ENCODE results near the gene SRRT.
"Not testable (repeated sequence)": the region's sequence is repeated elsewhere in the genome, so short reads cannot be mapped to it uniquely, and the experiment has no call there.

Gene SRRT

DNA sequence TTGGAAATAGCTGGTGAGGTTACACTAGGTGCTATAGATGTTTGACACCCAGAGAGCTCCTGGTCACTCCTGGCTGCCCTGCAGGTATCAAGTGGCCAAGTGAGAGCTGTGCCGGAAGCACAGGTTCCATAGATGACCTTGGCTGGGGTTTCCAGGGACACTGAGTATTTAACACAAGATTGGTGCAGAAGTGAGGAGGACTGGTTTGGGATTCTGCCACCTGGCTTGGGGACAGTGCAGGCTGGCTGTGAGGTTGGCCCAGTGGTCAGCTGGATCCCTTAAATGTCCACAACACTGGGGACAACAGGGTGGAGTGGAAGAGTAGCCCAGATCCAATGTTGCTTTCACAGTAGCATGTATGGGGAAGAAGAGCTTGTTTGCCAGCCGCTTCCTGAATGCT is 26.1 kb downstream of the SRRT start:
- no peaks in the 10 kb centered on the region for H3K36me3 ChIP-seq (ENCODE audit: insufficient read depth, low read length)
- no peaks in the 10 kb centered on the region for H3K4me1 ChIP-seq (ENCODE audit: control insufficient read depth, insufficient read depth, low read length)
- no peak overlapping the region for H3K4me2 ChIP-seq (ENCODE audit: low read length)
- H3K9me3 ChIP-seq (replicated peaks; ENCODE audit: low read length): no peaks in the 10 kb centered on the region
- H3K4me3 ChIP-seq (ENCODE audit: low read length): no peak overlapping the region
- no peak overlapping the region for H3K9ac ChIP-seq (ENCODE audit: low read depth, low read length)
- H3K27me3 ChIP-seq (ENCODE audit: control insufficient read depth, insufficient read depth, low read length): peaks cover 32% of the 10 kb centered on the region

DNA sequence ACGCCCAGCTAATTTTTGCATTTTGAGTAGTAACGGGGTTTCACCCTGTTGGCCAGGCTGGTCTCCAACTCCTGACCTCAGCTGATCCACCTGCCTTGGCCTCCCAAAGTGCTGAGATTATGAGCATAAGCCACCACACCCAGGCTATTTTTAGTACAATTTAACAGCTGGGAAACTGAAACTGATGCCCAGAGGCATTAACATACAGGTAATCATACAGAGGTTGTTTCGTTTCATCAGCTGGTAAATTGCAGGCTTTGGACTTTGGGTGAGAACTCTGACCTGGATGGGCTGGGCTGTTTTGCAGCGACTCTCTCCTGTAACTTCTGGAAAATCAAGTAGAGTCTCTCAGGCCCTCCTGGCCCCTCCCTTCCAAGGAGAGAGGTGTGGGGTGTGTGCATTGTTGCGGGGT is 27.0 kb downstream of the SRRT start:
- H3K36me3 ChIP-seq (ENCODE audit: insufficient read depth, low read length): no peaks in the 10 kb centered on the region
- H3K27me3 ChIP-seq (ENCODE audit: control insufficient read depth, insufficient read depth, low read length): peaks cover 24% of the 10 kb centered on the region
- no peaks in the 10 kb centered on the region for H3K4me1 ChIP-seq (ENCODE audit: control insufficient read depth, insufficient read depth, low read length)
- H3K4me3 ChIP-seq (ENCODE audit: low read length): no peak overlapping the region
- no peaks in the 10 kb centered on the region for H3K9me3 ChIP-seq (replicated peaks; ENCODE audit: low read length)
- H3K9ac ChIP-seq (ENCODE audit: low read depth, low read length): no peak overlapping the region
- no peak overlapping the region for H3K4me2 ChIP-seq (ENCODE audit: low read length)

DNA sequence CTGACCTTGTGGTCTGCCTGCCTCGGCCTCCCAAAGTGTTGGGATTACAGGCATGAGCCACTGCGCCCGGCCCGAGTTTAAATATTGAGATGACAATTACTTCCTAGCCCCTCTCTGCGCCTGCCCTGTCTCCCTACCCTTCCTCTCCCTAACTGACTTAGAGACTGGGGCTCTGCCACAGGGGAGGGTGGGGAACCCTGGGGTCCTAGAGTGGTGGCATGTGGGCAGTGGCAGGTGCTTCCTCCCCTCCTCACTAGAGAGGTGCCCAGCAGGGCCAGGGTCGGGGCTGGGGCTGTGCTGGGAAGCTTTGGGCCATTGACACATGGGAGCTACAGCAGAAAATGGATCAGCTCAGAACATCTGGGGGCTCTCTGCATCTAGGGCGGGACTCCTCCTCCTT is 27.7 kb downstream of the SRRT start:
- no peaks in the 10 kb centered on the region for H3K4me1 ChIP-seq (ENCODE audit: control insufficient read depth, insufficient read depth, low read length)
- H3K27me3 ChIP-seq (ENCODE audit: control insufficient read depth, insufficient read depth, low read length): peaks cover 17% of the 10 kb centered on the region
- no peaks in the 10 kb centered on the region for H3K9me3 ChIP-seq (replicated peaks; ENCODE audit: low read length)
- H3K4me2 ChIP-seq (ENCODE audit: low read length): no peak overlapping the region
- no peak overlapping the region for H3K4me3 ChIP-seq (ENCODE audit: low read length)
- no peak overlapping the region for H3K9ac ChIP-seq (ENCODE audit: low read depth, low read length)
- H3K36me3 ChIP-seq (ENCODE audit: insufficient read depth, low read length): no peaks in the 10 kb centered on the region

DNA sequence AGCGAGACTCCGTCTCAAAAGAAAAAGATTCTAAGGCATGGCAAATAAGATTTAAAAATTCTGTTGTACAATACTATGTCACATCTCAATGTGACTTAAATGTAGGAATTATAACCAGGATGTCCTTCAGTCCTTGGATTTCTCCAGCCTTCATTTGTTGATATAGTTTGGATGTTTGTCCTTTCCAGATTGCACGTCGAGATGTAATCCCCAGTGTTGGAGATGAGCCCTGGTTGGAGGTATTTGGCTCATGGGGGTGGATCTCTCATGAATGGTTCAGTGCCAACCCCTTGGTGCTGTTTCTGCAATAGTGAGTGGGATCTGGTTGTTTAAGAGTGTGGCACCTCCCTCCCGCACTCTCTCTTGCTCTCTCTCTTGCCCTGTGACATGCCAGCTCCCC is 33.6 kb downstream of the SRRT start:
- no peak overlapping the region for H3K4me3 ChIP-seq (ENCODE audit: low read length)
- H3K36me3 ChIP-seq (ENCODE audit: insufficient read depth, low read length): no peaks in the 10 kb centered on the region
- no peaks in the 10 kb centered on the region for H3K9me3 ChIP-seq (replicated peaks; ENCODE audit: low read length)
- H3K4me2 ChIP-seq (ENCODE audit: low read length): no peak overlapping the region
- no peaks in the 10 kb centered on the region for H3K4me1 ChIP-seq (ENCODE audit: control insufficient read depth, insufficient read depth, low read length)
- H3K27me3 ChIP-seq (ENCODE audit: control insufficient read depth, insufficient read depth, low read length): peaks cover 7% of the 10 kb centered on the region
- H3K9ac ChIP-seq (ENCODE audit: low read depth, low read length): no peak overlapping the region

DNA sequence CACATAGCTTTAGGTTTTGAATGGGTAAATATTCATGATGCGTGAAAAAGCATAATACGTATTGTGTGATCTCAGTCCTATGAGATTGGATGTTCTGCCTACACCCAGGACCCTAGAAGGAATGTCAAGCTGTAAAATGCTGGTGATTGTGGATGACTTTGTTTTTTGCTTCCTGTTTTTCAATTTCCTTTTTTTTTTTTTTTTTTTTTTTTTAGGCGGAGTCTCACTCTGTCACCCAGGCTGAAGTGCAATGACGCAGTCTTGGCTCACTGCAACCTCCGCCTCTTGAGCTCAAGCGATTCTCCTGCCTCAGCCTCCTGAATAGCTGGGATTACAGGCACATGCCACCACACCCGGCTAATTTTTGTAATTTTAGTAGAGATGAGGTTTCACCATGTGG is 35.5 kb downstream of the SRRT start:
- H3K4me1 ChIP-seq (ENCODE audit: control insufficient read depth, insufficient read depth, low read length); H3K4me3 ChIP-seq (ENCODE audit: low read length); H3K27me3 ChIP-seq (ENCODE audit: control insufficient read depth, insufficient read depth, low read length); H3K4me2 ChIP-seq (ENCODE audit: low read length); H3K36me3 ChIP-seq (ENCODE audit: insufficient read depth, low read length); H3K9me3 ChIP-seq (replicated peaks; ENCODE audit: low read length); H3K9ac ChIP-seq (ENCODE audit: low read depth, low read length): not testable (repeated sequence)

DNA sequence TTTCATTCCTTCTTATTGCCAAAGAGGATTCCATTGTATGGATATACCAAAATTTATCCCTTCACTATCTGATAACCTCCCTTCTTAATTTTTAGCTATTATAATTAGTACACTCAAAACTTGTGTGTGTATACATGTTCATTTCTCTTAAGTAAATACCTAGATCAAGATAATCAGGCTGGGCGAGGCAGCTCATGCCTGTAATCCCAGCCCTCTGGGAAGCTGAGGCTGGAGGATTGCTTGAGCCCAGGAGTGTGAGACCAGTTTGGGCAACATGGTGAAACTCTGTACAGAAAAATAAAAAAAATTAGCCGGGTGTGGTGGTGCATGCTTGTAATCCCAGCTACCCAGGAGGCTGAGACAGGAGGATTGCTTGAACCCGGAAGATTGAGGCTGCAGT is 36.6 kb downstream of the SRRT start:
- no peaks in the 10 kb centered on the region for H3K9me3 ChIP-seq (replicated peaks; ENCODE audit: low read length)
- no peaks in the 10 kb centered on the region for H3K36me3 ChIP-seq (ENCODE audit: insufficient read depth, low read length)
- no peak overlapping the region for H3K9ac ChIP-seq (ENCODE audit: low read depth, low read length)
- no peak overlapping the region for H3K4me2 ChIP-seq (ENCODE audit: low read length)
- no peaks in the 10 kb centered on the region for H3K4me1 ChIP-seq (ENCODE audit: control insufficient read depth, insufficient read depth, low read length)
- H3K27me3 ChIP-seq (ENCODE audit: control insufficient read depth, insufficient read depth, low read length): peaks cover 7% of the 10 kb centered on the region
- H3K4me3 ChIP-seq (ENCODE audit: low read length): no peak overlapping the region

DNA sequence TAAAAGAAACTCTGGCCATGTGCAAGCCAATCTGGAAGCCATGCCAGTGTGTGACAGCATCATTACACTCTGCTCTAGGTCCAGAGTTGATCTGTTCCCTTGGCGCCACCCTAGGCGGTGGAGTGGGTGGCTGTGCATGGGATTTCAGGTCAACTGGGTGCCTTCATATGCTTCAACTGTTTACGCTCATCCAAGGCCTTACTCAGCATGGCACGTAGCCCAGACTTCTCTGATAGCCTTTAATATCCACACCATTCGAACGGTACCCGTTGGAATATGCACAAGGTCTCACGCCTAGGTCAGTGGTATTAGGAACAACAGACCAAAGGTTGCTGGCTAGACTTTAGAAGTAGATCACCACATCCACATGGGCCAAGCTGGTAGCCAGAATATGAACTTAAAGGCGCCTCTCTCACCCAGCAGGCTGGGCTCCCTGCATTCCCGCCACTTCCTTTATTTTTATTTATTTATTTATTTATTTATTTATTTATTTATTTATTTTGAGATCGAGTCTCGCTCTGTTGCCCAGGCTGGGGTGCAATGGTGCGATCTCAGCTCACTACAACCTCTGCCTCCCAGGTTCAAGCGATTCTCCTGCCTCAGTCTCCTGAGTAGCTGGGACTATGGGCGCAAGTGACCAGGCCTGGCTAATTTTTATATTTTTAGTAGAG is 39.4 kb downstream of the SRRT start:
- Histone ChIP-seq H3K9ac (ENCODE audit: low read depth, low read length) (no peak overlapping the region), H3K27me3 (ENCODE audit: control insufficient read depth, insufficient read depth, low read length) (peaks cover 11% of the 10 kb centered on the region), H3K4me2 (ENCODE audit: low read length) (no peak overlapping the region), H3K9me3 (replicated peaks; ENCODE audit: low read length) (no peaks in the 10 kb centered on the region), H3K4me1 (ENCODE audit: control insufficient read depth, insufficient read depth, low read length) (no peaks in the 10 kb centered on the region), H3K4me3 (ENCODE audit: low read length) (no peak overlapping the region), H3K36me3 (ENCODE audit: insufficient read depth, low read length) (no peaks in the 10 kb centered on the region)

DNA sequence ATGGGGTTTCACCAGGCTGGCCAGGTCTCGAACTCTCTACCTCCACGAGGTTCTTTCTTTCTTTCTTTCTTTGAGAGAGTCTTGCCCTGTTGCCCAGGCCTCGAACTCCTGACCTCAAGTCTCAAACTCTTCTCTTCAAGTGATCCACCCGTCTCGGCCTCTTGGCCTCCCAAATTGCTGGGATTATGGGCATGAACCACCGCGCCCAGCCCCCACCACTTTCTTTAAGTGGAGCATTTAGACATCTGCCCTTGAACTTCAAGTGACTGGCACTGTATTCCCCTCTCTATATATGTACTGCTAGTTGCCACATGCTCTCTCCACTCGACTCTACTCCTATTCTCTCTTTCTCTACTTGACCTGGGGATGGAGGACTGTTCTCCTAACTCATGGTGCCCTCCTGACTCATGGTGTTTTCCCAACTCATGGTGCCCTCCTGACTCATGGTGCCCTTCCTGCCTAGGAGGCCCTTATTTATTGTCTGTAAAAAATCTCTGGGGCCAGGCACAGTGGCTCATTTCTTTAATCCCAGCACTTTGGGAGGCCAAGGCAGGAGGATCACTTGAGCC is 40.1 kb downstream of the SRRT start:
- no peak overlapping the region for H3K4me2 ChIP-seq (ENCODE audit: low read length)
- peaks cover 14% of the 10 kb centered on the region for H3K27me3 ChIP-seq (ENCODE audit: control insufficient read depth, insufficient read depth, low read length)
- H3K9me3 ChIP-seq (replicated peaks; ENCODE audit: low read length): no peaks in the 10 kb centered on the region
- no peaks in the 10 kb centered on the region for H3K4me1 ChIP-seq (ENCODE audit: control insufficient read depth, insufficient read depth, low read length)
- H3K4me3 ChIP-seq (ENCODE audit: low read length): no peak overlapping the region
- H3K36me3 ChIP-seq (ENCODE audit: insufficient read depth, low read length): no peaks in the 10 kb centered on the region
- H3K9ac ChIP-seq (ENCODE audit: low read depth, low read length): no peak overlapping the region

DNA sequence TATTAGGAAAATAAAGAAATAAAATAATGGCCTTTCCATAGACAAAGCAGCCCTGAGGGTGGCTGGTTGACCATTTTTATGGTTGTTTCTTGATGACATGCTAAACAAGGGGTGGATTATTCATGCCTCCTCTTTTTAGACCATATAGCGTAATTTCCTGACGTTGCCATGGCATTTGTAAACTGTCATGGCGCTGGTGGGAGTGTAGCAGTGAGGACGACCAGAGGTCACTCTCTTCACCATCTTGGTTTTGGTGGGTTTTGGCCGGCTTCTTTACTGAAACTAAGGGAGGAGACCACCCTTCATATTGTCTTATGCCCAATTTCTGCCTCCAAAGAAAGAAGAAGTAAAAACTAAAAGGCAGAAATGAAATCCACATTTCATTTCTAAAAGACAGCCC is 44.4 kb downstream of the SRRT start:
- not testable (repeated sequence) for H3K9ac ChIP-seq (ENCODE audit: low read depth, low read length); H3K4me1 ChIP-seq (ENCODE audit: control insufficient read depth, insufficient read depth, low read length); H3K36me3 ChIP-seq (ENCODE audit: insufficient read depth, low read length); H3K4me3 ChIP-seq (ENCODE audit: low read length); H3K9me3 ChIP-seq (replicated peaks; ENCODE audit: low read length); H3K4me2 ChIP-seq (ENCODE audit: low read length)
- H3K27me3 ChIP-seq (ENCODE audit: control insufficient read depth, insufficient read depth, low read length): peaks cover 24% of the 10 kb centered on the region

DNA sequence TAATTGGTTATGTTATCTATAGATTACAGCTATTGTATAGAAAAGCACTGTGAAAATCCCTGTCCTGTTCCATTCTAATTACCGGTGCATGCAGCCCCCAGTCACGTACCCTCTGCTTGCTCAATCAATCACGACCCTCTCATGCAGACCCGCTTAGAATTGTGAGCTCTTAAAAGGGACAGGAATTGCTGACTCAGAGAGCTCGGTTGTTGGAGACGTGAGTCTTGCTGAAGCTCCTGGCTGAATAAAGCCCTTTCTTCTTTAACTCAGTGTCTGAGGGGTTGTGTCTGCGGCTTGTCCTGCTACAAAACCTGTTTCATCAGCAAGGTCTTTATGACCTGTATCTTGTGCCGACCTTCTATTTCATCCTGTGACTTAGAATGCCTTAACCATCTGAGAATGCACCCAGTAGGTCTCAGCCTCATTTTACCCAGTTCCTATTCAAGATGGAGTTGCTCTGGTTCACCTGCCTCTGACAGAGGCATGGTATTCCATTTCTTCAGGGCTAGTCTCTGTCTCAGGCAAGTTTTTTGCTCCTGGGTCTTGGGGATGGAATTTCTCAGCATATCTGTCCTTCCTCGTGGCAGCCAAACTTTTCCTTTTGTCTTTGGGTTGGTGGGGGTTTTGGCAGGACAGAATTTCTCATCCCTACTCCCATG is 45.0 kb downstream of the SRRT start:
- not testable (repeated sequence) for H3K9ac ChIP-seq (ENCODE audit: low read depth, low read length); H3K9me3 ChIP-seq (replicated peaks; ENCODE audit: low read length); H3K36me3 ChIP-seq (ENCODE audit: insufficient read depth, low read length); H3K4me3 ChIP-seq (ENCODE audit: low read length); H3K4me1 ChIP-seq (ENCODE audit: control insufficient read depth, insufficient read depth, low read length); H3K4me2 ChIP-seq (ENCODE audit: low read length)
- H3K27me3 ChIP-seq (ENCODE audit: control insufficient read depth, insufficient read depth, low read length): peaks cover 24% of the 10 kb centered on the region

DNA sequence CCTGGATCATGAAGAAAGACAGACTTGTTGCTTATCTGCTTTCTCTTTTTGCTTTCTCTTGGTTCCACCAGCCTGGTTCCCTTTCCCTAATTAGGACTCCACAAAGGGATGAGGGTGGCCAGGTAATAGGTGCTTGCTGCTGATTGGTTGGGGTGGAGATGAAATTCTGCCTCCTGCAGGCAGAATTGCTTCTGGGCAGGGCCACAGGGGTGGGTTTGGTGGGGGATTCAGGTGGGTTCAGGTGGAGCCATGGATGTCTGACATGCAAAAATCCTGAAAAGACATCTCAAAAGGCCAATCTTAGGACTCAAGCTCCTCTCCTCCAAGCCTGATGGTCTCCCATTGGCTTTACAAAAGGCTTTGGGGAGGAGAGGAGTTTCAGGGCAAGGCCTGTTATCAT is 46.1 kb downstream of the SRRT start:
- Histone ChIP-seq H3K9me3 (replicated peaks; ENCODE audit: low read length) (no peaks in the 10 kb centered on the region), H3K4me1 (ENCODE audit: control insufficient read depth, insufficient read depth, low read length) (no peaks in the 10 kb centered on the region), H3K36me3 (ENCODE audit: insufficient read depth, low read length) (no peaks in the 10 kb centered on the region), H3K9ac (ENCODE audit: low read depth, low read length) (no peak overlapping the region), H3K4me2 (ENCODE audit: low read length) (no peak overlapping the region), H3K4me3 (ENCODE audit: low read length) (no peak overlapping the region), H3K27me3 (ENCODE audit: control insufficient read depth, insufficient read depth, low read length) (peaks cover 28% of the 10 kb centered on the region)

DNA sequence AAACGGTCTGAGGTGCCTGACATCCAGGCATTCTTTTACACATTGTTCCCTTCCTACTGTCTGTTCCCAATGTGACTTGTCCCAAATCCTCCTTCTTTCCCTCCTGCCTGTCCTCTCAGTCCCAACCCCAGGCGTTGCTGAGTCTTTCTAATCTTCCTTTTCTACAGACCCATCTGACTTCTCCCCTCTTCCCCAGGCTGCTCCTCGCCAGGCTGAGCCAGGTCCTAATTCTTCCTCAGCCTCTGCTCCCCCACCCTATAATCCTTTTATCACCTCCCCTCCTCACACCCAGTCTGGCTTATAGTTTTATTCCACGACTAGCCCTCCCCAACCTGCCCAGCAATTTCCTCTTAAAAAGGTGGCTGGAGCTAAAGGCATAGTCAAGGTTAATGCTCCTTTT is 48.7 kb downstream of the SRRT start:
- H3K4me1 ChIP-seq (ENCODE audit: control insufficient read depth, insufficient read depth, low read length); H3K4me3 ChIP-seq (ENCODE audit: low read length): not testable (repeated sequence)
- peaks cover 24% of the 10 kb centered on the region for H3K27me3 ChIP-seq (ENCODE audit: control insufficient read depth, insufficient read depth, low read length)

More for the DNA sequence above, 48.7 kb downstream of the SRRT start:
- H3K4me2 ChIP-seq (ENCODE audit: low read length); H3K9me3 ChIP-seq (replicated peaks; ENCODE audit: low read length); H3K36me3 ChIP-seq (ENCODE audit: insufficient read depth, low read length); H3K9ac ChIP-seq (ENCODE audit: low read depth, low read length): not testable (repeated sequence)

Measured in skeletal muscle satellite cell (primary cell).